MM.1S (cell line): ENCODE measurements around the gene SLC43A3.

Experiments
- DNase-seq: peaks from one replicate; pipeline ENCODE4 v3.0.0-alpha.2; 2015
- H2AFZ ChIP-seq: fragments of 300-600 bp; sonication (generic); 2 replicates; pipeline ENCODE4 v1.6.0; 2016; ENCODE audit warnings: antibody characterized with exemption, low read length
- H3F3A ChIP-seq: fragments of 300-600 bp; sonication (generic); 2 replicates; pipeline ENCODE4 v1.6.1; 2016; ENCODE audit warnings: mild to moderate bottlenecking, antibody characterized with exemption, low read length, moderate library complexity, mixed read lengths; ENCODE audit not compliant: insufficient read depth
- H3K27ac ChIP-seq: fragments of 300-600 bp; sonication (generic); 2 replicates; pipeline ENCODE4 v1.5.1; 2016; ENCODE audit warnings: mild to moderate bottlenecking, low read length
- H3K27me3 ChIP-seq: fragments of 300-600 bp; sonication (generic); replicated peaks from 2 replicates; pipeline ENCODE4 v1.6.0; 2016; ENCODE audit warnings: low read length; ENCODE audit not compliant: insufficient read depth
- H3K36me3 ChIP-seq: fragments of 300-600 bp; sonication (generic); replicated peaks from 2 replicates; pipeline ENCODE4 v1.6.1; 2016; ENCODE audit warnings: mild to moderate bottlenecking, low read length, mixed read lengths; ENCODE audit not compliant: insufficient read depth
- H3K4me1 ChIP-seq: fragments of 300-600 bp; sonication (generic); 2 replicates; pipeline ENCODE4 v1.6.1; 2016; ENCODE audit warnings: low read length, mixed read lengths
- H3K4me2 ChIP-seq: fragments of 300-600 bp; sonication (generic); 2 replicates; pipeline ENCODE4 v1.6.0; 2016; ENCODE audit warnings: low read depth, low read length
- H3K4me3 ChIP-seq: fragments of 300-600 bp; sonication (generic); 2 replicates; pipeline ENCODE4 v1.5.1; 2016; ENCODE audit warnings: low read length, mixed read lengths
- H3K79me2 ChIP-seq: fragments of 300-600 bp; sonication (generic); 2 replicates; pipeline ENCODE4 v1.6.1; 2016; ENCODE audit warnings: mixed run types, low read length, mixed read lengths
- H3K9ac ChIP-seq: fragments of 300-600 bp; sonication (generic); 2 replicates; pipeline ENCODE4 v1.6.1; 2016; ENCODE audit warnings: low read length, mixed read lengths
- H3K9me2 ChIP-seq: fragments of 300-600 bp; sonication (generic); replicated peaks from 2 replicates; pipeline ENCODE4 v1.6.1; 2016; ENCODE audit warnings: mild to moderate bottlenecking, low read length, mixed read lengths; ENCODE audit not compliant: insufficient read depth
- H3K9me3 ChIP-seq: fragments of 300-600 bp; sonication (generic); replicated peaks from 2 replicates; pipeline ENCODE4 v1.6.1; 2016; ENCODE audit warnings: mild to moderate bottlenecking, low read length, mixed read lengths; ENCODE audit not compliant: insufficient read depth
- H4K20me1 ChIP-seq: fragments of 300-600 bp; sonication (generic); 2 replicates; pipeline ENCODE4 v1.6.1; 2016; ENCODE audit warnings: mild to moderate bottlenecking, low read length, moderate library complexity, mixed read lengths; ENCODE audit not compliant: insufficient read depth
- CTCF ChIP-seq: fragments of 300-600 bp; sonication (generic); IDR thresholded peaks from 2 replicates; pipeline ENCODE4 v1.5.1; 2016; ENCODE audit warnings: antibody characterized with exemption, low read length, mixed read lengths
- EZH2 ChIP-seq: fragments of 300-600 bp; sonication (generic); optimal IDR thresholded peaks from 2 replicates; pipeline ENCODE3; 2017; ENCODE audit warnings: low read depth, mild to moderate bottlenecking, antibody characterized with exemption, low read length, mixed read lengths
- EZH2phosphoT487 ChIP-seq: fragments of 300-600 bp; sonication (generic); IDR thresholded peaks from 2 replicates; pipeline ENCODE4 v1.6.1; 2018; ENCODE audit warnings: antibody characterized with exemption, low read length

Gene SLC43A3

GRCh38 chr11:57438345-57439285, 11.7 kb upstream of the SLC43A3 start:
- Histone ChIP-seq H3K9me2 (no peaks in the 10 kb centered on the region), H3F3A (no peaks in the 10 kb centered on the region), H3K27ac (no peak overlapping the region), H3K4me3 (no peak overlapping the region), H3K36me3 (no peaks in the 10 kb centered on the region), H3K27me3 (no peaks in the 10 kb centered on the region), H3K79me2 (no peaks in the 10 kb centered on the region), H3K4me2 (no peak overlapping the region), H3K9ac (no peak overlapping the region), H4K20me1 (no peaks in the 10 kb centered on the region), H3K9me3 (no peaks in the 10 kb centered on the region), H2AFZ (no peak overlapping the region), H3K4me1 (no peaks in the 10 kb centered on the region)
- no peak for DNase-seq
- TF ChIP-seq EZH2phosphoT487 (no peak), EZH2 (no peak), CTCF (no peak)

- Histone ChIP-seq H3K9ac (no peak overlapping the region), H3K79me2 (no peaks in the 10 kb centered on the region), H4K20me1 (no peaks in the 10 kb centered on the region), H3F3A (no peaks in the 10 kb centered on the region), H3K27me3 (no peaks in the 10 kb centered on the region), H3K27ac (no peak overlapping the region), H2AFZ (no peak overlapping the region), H3K9me2 (no peaks in the 10 kb centered on the region), H3K4me3 (no peak overlapping the region), H3K4me2 (no peak overlapping the region), H3K36me3 (no peaks in the 10 kb centered on the region), H3K4me1 (no peaks in the 10 kb centered on the region), H3K9me3 (no peaks in the 10 kb centered on the region)
- TF ChIP-seq EZH2phosphoT487 (no peak), CTCF (no peak), EZH2 (no peak)
- no peak for DNase-seq
Measured at GRCh38 chr11:57436031-57436430, 9.1 kb upstream of the SLC43A3 start.

DNA sequence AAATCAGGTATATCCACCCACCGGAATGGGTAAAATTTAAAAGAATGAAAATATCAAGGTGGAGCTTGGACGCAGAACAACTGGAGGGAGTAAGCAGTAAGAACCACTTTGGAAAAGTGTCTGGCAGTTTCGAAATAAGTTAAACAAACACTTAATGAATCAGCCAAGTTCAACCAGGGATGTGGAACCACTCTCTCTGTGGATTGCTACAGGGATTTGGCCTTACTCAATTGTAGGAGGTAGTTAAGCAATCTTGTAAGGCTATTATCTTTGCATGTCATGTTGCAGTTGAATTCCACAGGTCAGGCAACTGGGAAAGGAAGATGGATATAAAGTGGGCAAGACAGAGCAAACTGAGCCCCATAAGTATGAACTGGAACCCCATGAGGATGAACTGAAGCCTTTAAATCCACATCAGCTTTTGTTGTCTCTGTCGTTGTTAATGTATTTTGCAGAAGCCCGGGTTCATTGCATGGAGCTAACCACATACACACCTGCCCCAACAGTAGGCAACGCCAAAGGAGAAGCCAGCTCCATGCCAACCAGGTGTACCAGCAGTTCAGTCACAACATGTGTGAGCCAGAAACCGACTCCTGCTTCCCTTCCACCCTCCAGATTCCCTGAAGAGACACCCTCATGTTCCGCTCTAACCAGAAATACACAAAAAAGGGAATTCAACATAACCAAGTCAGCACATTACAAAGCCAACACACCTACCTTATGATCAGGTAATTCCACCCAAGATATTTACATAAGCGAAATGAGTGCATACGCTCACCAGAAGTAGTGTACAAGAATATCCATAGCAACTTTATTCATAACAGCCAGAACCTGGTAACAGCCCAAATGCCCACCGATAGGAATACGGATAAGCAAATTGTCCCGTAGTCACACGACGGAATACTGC, 8.0 kb upstream of the SLC43A3 start:
- no peaks in the 10 kb centered on the region for H3K4me1 ChIP-seq
- H3K27ac ChIP-seq, result no peak overlapping the region
- H3K27me3 ChIP-seq, result no peaks in the 10 kb centered on the region
- DNase-seq, result no peak
- no peaks in the 10 kb centered on the region for H3K9me3 ChIP-seq
- H4K20me1 ChIP-seq, result no peaks in the 10 kb centered on the region
- TF ChIP-seq CTCF (no peak), EZH2 (no peak), EZH2phosphoT487 (no peak)
- no peak overlapping the region for H3K9ac ChIP-seq
- H3K9me2 ChIP-seq, result no peaks in the 10 kb centered on the region
- no peaks in the 10 kb centered on the region for H3K79me2 ChIP-seq
- no peaks in the 10 kb centered on the region for H3K36me3 ChIP-seq
- no peak overlapping the region for H2AFZ ChIP-seq
- no peaks in the 10 kb centered on the region for H3F3A ChIP-seq
- no peak overlapping the region for H3K4me2 ChIP-seq
- no peak overlapping the region for H3K4me3 ChIP-seq
